MM.1S (cell line): ENCODE measurements around the gene SIM2.

ENCODE experiments used
- CTCF ChIP-seq: fragments of 300-600 bp; sonication (generic); IDR thresholded peaks from 2 replicates; pipeline ENCODE4 v1.5.1; 2016; ENCODE audit warnings: antibody characterized with exemption, low read length, mixed read lengths
- EZH2 ChIP-seq: fragments of 300-600 bp; sonication (generic); optimal IDR thresholded peaks from 2 replicates; pipeline ENCODE3; 2017; ENCODE audit warnings: low read depth, mild to moderate bottlenecking, antibody characterized with exemption, low read length, mixed read lengths

GRCh38 chr21:36658926-36659325 is 40.0 kb upstream of the SIM2 start:
- no peak for TF ChIP-seq EZH2
- no peak for TF ChIP-seq CTCF
